H9 (cell line): ENCODE measurements around the gene LGALS8. TPM values are rescaled to one million over a fixed set of nuclear protein-coding genes. Genes with fewer than 3 reads are reported as not detected.

Experiments used
- DNase-seq: peaks from one replicate; pipeline ENCODE4 v3.0.0-alpha.2; 2017
- H2AFZ ChIP-seq: one replicate; pipeline ENCODE4 v1.6.1; 2013; ENCODE audit warnings: mild to moderate bottlenecking, low read length, control low read depth, moderate library complexity
- H2AK5ac ChIP-seq: 2 replicates; pipeline ENCODE4 v1.6.1; 2013; ENCODE audit warnings: low read length, control low read depth, mixed read lengths; ENCODE audit not compliant: insufficient read length
- H2BK120ac ChIP-seq: one replicate; pipeline ENCODE4 v1.6.1; 2013; ENCODE audit warnings: low read depth, mild to moderate bottlenecking, low read length, control low read depth, inconsistent platforms; ENCODE audit not compliant: poor library complexity, severe bottlenecking
- H2BK12ac ChIP-seq: 2 replicates; pipeline ENCODE4 v1.6.1; 2013; ENCODE audit warnings: low read length, control low read depth, mixed read lengths, low read depth; ENCODE audit not compliant: insufficient read length
- H2BK15ac ChIP-seq: 2 replicates; pipeline ENCODE4 v1.6.1; 2013; ENCODE audit warnings: low read depth, low read length, control low read depth
- H2BK20ac ChIP-seq: one replicate; pipeline ENCODE4 v1.6.1; 2013; ENCODE audit warnings: low read depth, mild to moderate bottlenecking, low read length, control low read depth, inconsistent platforms; ENCODE audit not compliant: poor library complexity, severe bottlenecking
- H2BK5ac ChIP-seq: 2 replicates; pipeline ENCODE4 v1.6.1; 2013; ENCODE audit warnings: low read length, control low read depth, mixed read lengths; ENCODE audit not compliant: insufficient read length
- H3K14ac ChIP-seq: 2 replicates; pipeline ENCODE4 v1.6.1; 2013; ENCODE audit warnings: low read length, control low read depth; ENCODE audit not compliant: insufficient read depth
- H3K18ac ChIP-seq: 2 replicates; pipeline ENCODE4 v1.6.1; 2013; ENCODE audit warnings: low read depth, mild to moderate bottlenecking, mixed read lengths, low read length, control low read depth; ENCODE audit not compliant: insufficient read length
- H3K23ac ChIP-seq: 2 replicates; pipeline ENCODE4 v1.6.1; 2013; ENCODE audit warnings: low read length, control low read depth, mixed read lengths, low read depth; ENCODE audit not compliant: insufficient read length
- H3K23me2 ChIP-seq: 2 replicates; pipeline ENCODE4 v1.6.1; 2013; ENCODE audit warnings: low read depth, mild to moderate bottlenecking, mixed read lengths, low read length, control low read depth; ENCODE audit not compliant: insufficient read length, poor library complexity, severe bottlenecking
- H3K27ac ChIP-seq: 2 replicates; pipeline ENCODE4 v1.5.1; 2013; ENCODE audit warnings: low read length, control low read depth, mixed read lengths, low read depth; ENCODE audit not compliant: insufficient read length
- H3K27me3 ChIP-seq: 2 replicates; pipeline ENCODE4 v1.6.1; 2013; ENCODE audit warnings: low read length, control low read depth, inconsistent platforms; ENCODE audit not compliant: insufficient read depth
- H3K4ac ChIP-seq: 2 replicates; pipeline ENCODE4 v1.6.1; 2013; ENCODE audit warnings: low read depth, mild to moderate bottlenecking, control low read depth, inconsistent platforms, low read length, moderate library complexity
- H3K4me1 ChIP-seq: 2 replicates; pipeline ENCODE4 v1.6.1; 2013; ENCODE audit warnings: low read length, control low read depth, inconsistent platforms; ENCODE audit not compliant: insufficient read depth
- H3K4me2 ChIP-seq: 2 replicates; pipeline ENCODE4 v1.6.1; 2013; ENCODE audit warnings: low read length, control low read depth, mixed read lengths; ENCODE audit not compliant: insufficient read length, insufficient read depth
- H3K56ac ChIP-seq: 2 replicates; pipeline ENCODE4 v1.6.1; 2013; ENCODE audit warnings: low read depth, mild to moderate bottlenecking, mixed read lengths, low read length, control low read depth; ENCODE audit not compliant: insufficient read length
- H3K79me1 ChIP-seq: 2 replicates; pipeline ENCODE4 v1.6.1; 2013; ENCODE audit warnings: low read depth, mild to moderate bottlenecking, moderate library complexity, low read length, control low read depth, inconsistent platforms; ENCODE audit not compliant: insufficient read depth, poor library complexity, severe bottlenecking
- H3K79me2 ChIP-seq: 2 replicates; pipeline ENCODE4 v1.6.1; 2013; ENCODE audit warnings: low read length, control low read depth, inconsistent platforms; ENCODE audit not compliant: insufficient read depth
- H3K9ac ChIP-seq: 2 replicates; pipeline ENCODE4 v1.6.1; 2013; ENCODE audit warnings: low read length, control low read depth, mixed read lengths; ENCODE audit not compliant: insufficient read length; ENCODE audit errors: extremely low read depth
- H3K9me3 ChIP-seq: one replicate; pipeline ENCODE4 v1.6.1; 2013; ENCODE audit warnings: low read depth, low read length, inconsistent platforms; ENCODE audit not compliant: control insufficient read depth
- H3T11ph ChIP-seq: one replicate; pipeline ENCODE4 v1.6.1; 2013; ENCODE audit warnings: mild to moderate bottlenecking, low read length, control low read depth, inconsistent platforms
- H4K20me1 ChIP-seq: one replicate; pipeline ENCODE4 v1.6.1; 2013; ENCODE audit not compliant: control insufficient read depth, insufficient read length, insufficient read depth
- H4K5ac ChIP-seq: 2 replicates; pipeline ENCODE4 v1.6.1; 2013; ENCODE audit warnings: low read depth, mild to moderate bottlenecking, mixed read lengths, low read length, control low read depth; ENCODE audit not compliant: insufficient read length
- H4K8ac ChIP-seq: replicated peaks from 2 replicates; pipeline ENCODE4 v1.6.1; 2013; ENCODE audit warnings: low read length, control low read depth, mixed read lengths, low read depth; ENCODE audit not compliant: insufficient read length
- H4K91ac ChIP-seq: 2 replicates; pipeline ENCODE4 v1.6.1; 2013; ENCODE audit warnings: low read depth, mild to moderate bottlenecking, moderate library complexity, mixed read lengths, low read length, control low read depth; ENCODE audit not compliant: insufficient read length
- H3K27ac Mint-ChIP-seq, 3 experiments: 2 replicates in 2 of 3; 3 replicates in 1 of 3; pipeline ENCODE4 v1.8.0; 2020 to 2021; ENCODE audit warnings: mixed read lengths in 3 of 3, mild to moderate bottlenecking in 1 of 3, moderate library complexity in 1 of 3
- H3K27me3 Mint-ChIP-seq: 2 replicates; pipeline ENCODE4 v1.8.0; 2021; ENCODE audit warnings: low read depth, mild to moderate bottlenecking, moderate library complexity, mixed read lengths
- H3K36me3 Mint-ChIP-seq, 3 experiments: 2 replicates in 2 of 3; 3 replicates in 1 of 3; pipeline ENCODE4 v1.8.0; 2020 to 2021; ENCODE audit warnings: low read depth in 3 of 3, mixed read lengths in 3 of 3; ENCODE audit not compliant: insufficient read depth in 1 of 3
- H3K4me1 Mint-ChIP-seq, 2 experiments: 2 replicates each; pipeline ENCODE4 v1.8.0; 2020; ENCODE audit warnings: mixed read lengths in 2 of 2
- H3K4me3 Mint-ChIP-seq, 2 experiments: 2 replicates in 1 of 2; 3 replicates in 1 of 2; pipeline ENCODE4 v1.8.0; 2020 to 2021; ENCODE audit warnings: mild to moderate bottlenecking in 2 of 2, mixed read lengths in 2 of 2, moderate library complexity in 1 of 2
- H3K9me3 Mint-ChIP-seq, 2 experiments: 2 replicates in 1 of 2; 3 replicates in 1 of 2; pipeline ENCODE4 v1.8.0; 2020; ENCODE audit warnings: mild to moderate bottlenecking in 2 of 2, mixed read lengths in 2 of 2, moderate library complexity in 1 of 2
- WGBS: extraction: QIAGEN DNeasy Blood & Tissue Kit; methylation state at CpG from one replicate; pipeline ENCODE4 v1.1.7; 2013; ENCODE audit warnings: missing lambda C conversion rate, low lambda C conversion rate, mixed read lengths; ENCODE audit not compliant: insufficient read length; ENCODE audit errors: extremely low coverage; 5-methylcytosine and 5-hydroxymethylcytosine counted together
- total RNA-seq: library from RNA; stranded (reverse); gene quantifications from 2 replicates; pipeline ENCODE4 v1.2.1, GENCODE V29; 2021
- TF ChIP-seq, protein P1 (sequence below): fragments of 200-600 bp; sonication (generic); conservative IDR thresholded peaks from 3 replicates; pipeline ENCODE4 v1.8.0; 2021; ENCODE audit warnings: antibody characterized with exemption, mild to moderate bottlenecking

The LGALS8 gene
- total RNA-seq, 1 experiment from 2014 or later, result 14.2 TPM

DNA sequence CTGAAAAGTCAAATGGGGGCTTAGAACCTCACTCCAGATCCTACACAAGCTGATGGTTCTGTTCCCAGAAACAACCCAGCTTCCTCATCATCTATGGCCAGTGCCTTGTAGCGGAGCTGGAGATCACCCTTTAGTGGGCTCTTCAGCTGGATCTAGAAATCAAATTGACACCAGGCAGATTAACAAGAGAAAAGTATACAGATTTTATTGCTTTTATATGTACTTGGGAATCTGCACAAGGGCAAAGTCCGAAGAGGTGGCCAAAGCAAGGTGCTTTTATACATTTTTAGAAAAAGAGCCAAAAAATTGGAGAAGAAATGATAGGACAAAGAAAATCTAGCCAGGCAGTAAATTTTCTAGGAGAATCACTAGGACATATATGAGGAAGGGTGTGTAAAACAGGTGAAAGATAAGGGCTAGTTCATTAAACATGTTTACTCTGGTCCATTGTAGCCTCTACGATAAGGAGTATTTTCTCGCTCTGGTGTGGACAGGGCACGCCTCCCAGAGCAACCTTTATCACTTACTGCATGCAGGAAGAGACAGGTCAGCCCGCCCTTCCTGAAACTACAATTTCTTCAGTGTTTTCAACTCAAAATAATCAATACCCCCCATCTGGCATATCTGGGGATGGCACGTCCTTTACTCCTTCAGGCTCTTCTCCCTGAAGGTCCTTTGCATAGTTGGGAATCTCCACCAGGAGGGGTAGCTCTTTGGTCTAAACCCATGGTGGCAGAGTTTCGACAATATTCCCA lies 14.0 kb upstream of the LGALS8 start:
- Histone ChIP-seq H3K4ac (no peak overlapping the region), H3T11ph (no peak overlapping the region), H2BK5ac (no peak overlapping the region), H4K5ac (no peak overlapping the region), H3K27me3 (no peaks in the 10 kb centered on the region), H3K9ac (no peak overlapping the region), H3K14ac (no peak overlapping the region), H4K20me1 (no peaks in the 10 kb centered on the region), H2AFZ (no peak overlapping the region), H3K4me2 (no peak overlapping the region), H3K23ac (no peak overlapping the region), H4K91ac (no peak overlapping the region), H3K79me2 (no peaks in the 10 kb centered on the region), H3K27ac (no peak overlapping the region), H3K23me2 (no peaks in the 10 kb centered on the region), H3K18ac (no peak overlapping the region), H2BK20ac (no peak overlapping the region), H2BK15ac (no peak overlapping the region), H4K8ac (no peak overlapping the region), H3K79me1 (no peaks in the 10 kb centered on the region), H2AK5ac (no peak overlapping the region), H3K4me1 (no peaks in the 10 kb centered on the region), H2BK120ac (no peak overlapping the region), H2BK12ac (no peak overlapping the region), H3K9me3 (no peaks in the 10 kb centered on the region), H3K56ac (no peak overlapping the region)
- Mint-ChIP-seq H3K4me1 (peaks cover 3 to 5% of the 10 kb centered on the region in 2 experiments; a peak in 3 of 4 replicates), H3K9me3 (no peaks in the 10 kb centered on the region), H3K27me3 (no peaks in the 10 kb centered on the region), H3K36me3 (no peaks in the 10 kb centered on the region), H3K4me3 (no peak overlapping the region), H3K27ac (0 out of 7 replicates have a peak overlapping the region, but pooled peaks of 1 of the 3 experiments have one; percentile 11)
- DNase-seq, result no peak
- TF ChIP-seq, protein P1, sequence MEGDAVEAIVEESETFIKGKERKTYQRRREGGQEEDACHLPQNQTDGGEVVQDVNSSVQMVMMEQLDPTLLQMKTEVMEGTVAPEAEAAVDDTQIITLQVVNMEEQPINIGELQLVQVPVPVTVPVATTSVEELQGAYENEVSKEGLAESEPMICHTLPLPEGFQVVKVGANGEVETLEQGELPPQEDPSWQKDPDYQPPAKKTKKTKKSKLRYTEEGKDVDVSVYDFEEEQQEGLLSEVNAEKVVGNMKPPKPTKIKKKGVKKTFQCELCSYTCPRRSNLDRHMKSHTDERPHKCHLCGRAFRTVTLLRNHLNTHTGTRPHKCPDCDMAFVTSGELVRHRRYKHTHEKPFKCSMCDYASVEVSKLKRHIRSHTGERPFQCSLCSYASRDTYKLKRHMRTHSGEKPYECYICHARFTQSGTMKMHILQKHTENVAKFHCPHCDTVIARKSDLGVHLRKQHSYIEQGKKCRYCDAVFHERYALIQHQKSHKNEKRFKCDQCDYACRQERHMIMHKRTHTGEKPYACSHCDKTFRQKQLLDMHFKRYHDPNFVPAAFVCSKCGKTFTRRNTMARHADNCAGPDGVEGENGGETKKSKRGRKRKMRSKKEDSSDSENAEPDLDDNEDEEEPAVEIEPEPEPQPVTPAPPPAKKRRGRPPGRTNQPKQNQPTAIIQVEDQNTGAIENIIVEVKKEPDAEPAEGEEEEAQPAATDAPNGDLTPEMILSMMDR, result peak; percentile 40
- no CpG with 5 or more reads among the region's 8 CpGs for WGBS
